Measurements from ENCODE around the gene SOHLH1.

SOHLH1 gene

GRCh38 chr9:135729480-135729879 lies 30.2 kb upstream of the SOHLH1 start:
- no peak for DNase-seq (ENCODE audit: low read depth)

- no peak for DNase-seq (ENCODE audit: low read depth)
Observed at GRCh38 chr9:135728436-135729110, 29.3 kb upstream of the SOHLH1 start.

GRCh38 chr9:135727257-135727875 lies 28.1 kb upstream of the SOHLH1 start:
- DNase-seq (ENCODE audit: low read depth) = no peak

GRCh38 chr9:135726138-135726853 lies 27.0 kb upstream of the SOHLH1 start:
- DNase-seq (ENCODE audit: low read depth) = no peak

GRCh38 chr9:135724186-135724787 lies 25.0 kb upstream of the SOHLH1 start:
- no peak for DNase-seq (ENCODE audit: low read depth)

- no peak for DNase-seq (ENCODE audit: low read depth)
Observed at GRCh38 chr9:135722365-135722764, 23.1 kb upstream of the SOHLH1 start.

- DNase-seq (ENCODE audit: low read depth) = no peak
Observed at GRCh38 chr9:135719472-135719871, 20.2 kb upstream of the SOHLH1 start.

GRCh38 chr9:135718616-135719015 lies 19.3 kb upstream of the SOHLH1 start:
- DNase-seq (ENCODE audit: low read depth) = no peak

GRCh38 chr9:135717410-135717809 lies 18.1 kb upstream of the SOHLH1 start:
- DNase-seq (ENCODE audit: low read depth) = no peak

GRCh38 chr9:135716045-135716444 lies 16.8 kb upstream of the SOHLH1 start:
- no peak for DNase-seq (ENCODE audit: low read depth)

- no peak for DNase-seq (ENCODE audit: low read depth)
Observed at GRCh38 chr9:135715056-135715595, 15.8 kb upstream of the SOHLH1 start.

- no peak for DNase-seq (ENCODE audit: low read depth)
Observed at GRCh38 chr9:135714242-135715055, 15.2 kb upstream of the SOHLH1 start.

GRCh38 chr9:135712613-135713295 lies 13.5 kb upstream of the SOHLH1 start:
- DNase-seq (ENCODE audit: low read depth) = no peak

GRCh38 chr9:135711881-135712280 lies 12.6 kb upstream of the SOHLH1 start:
- DNase-seq (ENCODE audit: low read depth) = no peak

- no peak for DNase-seq (ENCODE audit: low read depth)
Observed at GRCh38 chr9:135711391-135711790, 12.1 kb upstream of the SOHLH1 start.

GRCh38 chr9:135708164-135708563 lies 8.9 kb upstream of the SOHLH1 start:
- DNase-seq (ENCODE audit: low read depth) = no peak

- DNase-seq (ENCODE audit: low read depth) = no peak
Observed at GRCh38 chr9:135707252-135708138, 8.2 kb upstream of the SOHLH1 start.

GRCh38 chr9:135706288-135706687 lies 7.0 kb upstream of the SOHLH1 start:
- no peak for DNase-seq (ENCODE audit: low read depth)

GRCh38 chr9:135705376-135705775 lies 6.1 kb upstream of the SOHLH1 start:
- DNase-seq (ENCODE audit: low read depth) = no peak

GRCh38 chr9:135704483-135704882 lies 5.2 kb upstream of the SOHLH1 start:
- peak; percentile 5 for DNase-seq (ENCODE audit: low read depth)
